HCT116 (cell line): ENCODE data around the gene OPN1MW3. TPM values are rescaled to one million over a fixed set of nuclear protein-coding genes. Genes with fewer than 3 reads are reported as not detected.

Experiments
- ATAC-seq: fragments of 200-7000 bp; cut with Tn5 transposase; 2 replicates; pipeline ENCODE4 v1.9.1; 2020; ENCODE audit warnings: mild to moderate bottlenecking, moderate library complexity
- BruUV-seq: library from RNA; stranded (reverse); fragments of 400-500 nt; replicated peaks from 2 replicates; lab custom pipeline; 2021; lab: Mats Ljungman, UMichigan
- CTCF ChIA-PET: fragments of 300-600 bp; sonication (Branson Sonifier 250); formaldehyde crosslinking; loops from one replicate; lab custom pipeline; 2021; ENCODE audit warnings: antibody characterized with exemption; lab: Charles Lee
- POLR2A ChIA-PET: fragments of 300-600, 350-600 bp; sonication (Branson Sonifier 250); formaldehyde crosslinking; loops from one replicate; lab custom pipeline; 2021; ENCODE audit warnings: antibody characterized with exemption; lab: Charles Lee
- RAD21 ChIA-PET, 2 experiments: fragments of 300-600 bp; sonication (Branson Sonifier 250); formaldehyde crosslinking; loops; one replicate each; lab custom pipeline; 2023; ENCODE audit warnings: low total read pairs in 2 of 2; ENCODE audit not compliant: uncharacterized antibody in 2 of 2, unreplicated experiment in 2 of 2, low non-redundant PET in 1 of 2; lab: Charles Lee
- DNase-seq: peaks from one replicate; pipeline ENCODE4 v3.0.0-alpha.2; 2010; ENCODE audit warnings: low read depth, low spot score
- H2AFZ ChIP-seq: fragments of 200-600 bp; shearing (Covaris generic), sonication (generic); 2 replicates; pipeline ENCODE4 v1.6.1; 2017; ENCODE audit warnings: low read depth, mixed run types, mixed read lengths, antibody characterized with exemption, low read length; ENCODE audit not compliant: poor library complexity, severe bottlenecking
- H3K27ac ChIP-seq: 2 replicates; pipeline ENCODE4 v1.5.1; 2012; ENCODE audit warnings: low read depth, low read length
- H3K27me3 ChIP-seq: fragments of 200-600 bp; sonication (generic); 2 replicates; pipeline ENCODE4 v1.6.1; 2016; ENCODE audit warnings: mixed run types, low read length, mixed read lengths; ENCODE audit not compliant: insufficient read depth
- H3K36me3 ChIP-seq, 2 experiments: fragments of 200-500 bp in 1 of 2; fragments of 200-600 bp in 1 of 2; sonication (Bioruptor generic) in 1 of 2; sonication (generic) in 1 of 2; 2 replicates each; pipeline versions ENCODE4 v1.5.1 to v1.6.1; 2014 to 2016; ENCODE audit warnings: low read length in 2 of 2, inconsistent platforms in 1 of 2, mixed read lengths in 1 of 2, mixed run types in 1 of 2; ENCODE audit not compliant: insufficient read depth in 2 of 2, control insufficient read depth in 1 of 2
- H3K4me1 ChIP-seq, 2 experiments: fragments of 200-600 bp in 1 of 2; sonication (generic) in 1 of 2; 2 replicates each; pipeline versions ENCODE4 v1.5.1 to v1.6.1; 2012 to 2017; ENCODE audit warnings: low read length in 2 of 2, inconsistent platforms in 1 of 2, mild to moderate bottlenecking in 1 of 2, mixed read lengths in 1 of 2, mixed run types in 1 of 2, moderate library complexity in 1 of 2; ENCODE audit not compliant: insufficient read depth in 2 of 2, control insufficient read depth in 1 of 2
- H3K4me2 ChIP-seq: fragments of 200-600 bp; sonication (generic); 2 replicates; pipeline ENCODE4 v1.6.1; 2017; ENCODE audit warnings: mixed run types, low read length, mixed read lengths
- H3K4me3 ChIP-seq, 2 experiments: fragments of 200-600 bp in 1 of 2; sonication (generic) in 1 of 2; replicated peaks in 1 of 2; 2 replicates each; pipeline ENCODE4 v1.5.1; 2011 to 2016; ENCODE audit warnings: low read length in 2 of 2, control low read depth in 1 of 2, low read depth in 1 of 2, mild to moderate bottlenecking in 1 of 2, mixed read lengths in 1 of 2, mixed run types in 1 of 2
- H3K79me2 ChIP-seq: fragments of 200-600 bp; sonication (generic); 2 replicates; pipeline ENCODE4 v1.6.1; 2017; ENCODE audit warnings: mild to moderate bottlenecking, mixed run types, low read length, moderate library complexity, mixed read lengths; ENCODE audit not compliant: insufficient read depth
- H3K9ac ChIP-seq: fragments of 200-600 bp; sonication (generic); 2 replicates; pipeline ENCODE4 v1.6.1; 2016; ENCODE audit warnings: low read length, mixed read lengths
- H3K9me2 ChIP-seq: fragments of 200-600 bp; sonication (generic), shearing (Covaris generic); 2 replicates; pipeline ENCODE4 v1.6.1; 2017; ENCODE audit warnings: mixed run types, mild to moderate bottlenecking, moderate library complexity; ENCODE audit not compliant: insufficient read depth
- H3K9me3 ChIP-seq, 2 experiments: fragments of 200-500 bp in 1 of 2; fragments of 200-600 bp in 1 of 2; sonication (Bioruptor generic) in 1 of 2; sonication (generic) in 1 of 2; 2 replicates each; pipeline ENCODE4 v1.6.1; 2014 to 2017; ENCODE audit warnings: low read length in 2 of 2, mixed read lengths in 2 of 2, inconsistent platforms in 1 of 2, low read depth in 1 of 2, mild to moderate bottlenecking in 1 of 2, mixed run types in 1 of 2, moderate library complexity in 1 of 2; ENCODE audit not compliant: control insufficient read depth in 1 of 2, insufficient read depth in 1 of 2
- H4K20me1 ChIP-seq: fragments of 200-600 bp; sonication (generic), shearing (Covaris generic); 2 replicates; pipeline ENCODE4 v1.6.1; 2017; ENCODE audit warnings: mixed run types, mild to moderate bottlenecking, moderate library complexity; ENCODE audit not compliant: insufficient read depth
- CBX3 ChIP-seq: IDR thresholded peaks from 2 replicates; pipeline ENCODE4 v1.6.1; 2012; ENCODE audit warnings: low read depth
- EGR1 ChIP-seq: IDR thresholded peaks from 2 replicates; pipeline ENCODE4 v1.6.1; 2012; ENCODE audit warnings: low read depth
- ELF1 ChIP-seq: IDR thresholded peaks from 2 replicates; pipeline ENCODE4 v1.6.1; 2012; ENCODE audit warnings: low read depth, borderline replicate concordance
- EZH2phosphoT487 ChIP-seq: fragments of 200-600 bp; IDR thresholded peaks from 2 replicates; pipeline ENCODE4 v1.6.1; 2018; ENCODE audit warnings: antibody characterized with exemption, borderline replicate concordance
- FOSL1 ChIP-seq: IDR thresholded peaks from 2 replicates; pipeline ENCODE4 v1.6.1; 2012; ENCODE audit warnings: low read depth
- POLR2A ChIP-seq: IDR thresholded peaks from 2 replicates; pipeline ENCODE4 v1.7.0; 2011; ENCODE audit warnings: borderline replicate concordance; ENCODE audit not compliant: insufficient read depth, insufficient read length; ENCODE audit errors: extremely low read depth
- SP1 ChIP-seq: IDR thresholded peaks from 2 replicates; pipeline ENCODE4 v1.6.1; 2012; ENCODE audit warnings: low read depth
- SRF ChIP-seq: IDR thresholded peaks from 2 replicates; pipeline ENCODE4 v1.6.1; 2012; ENCODE audit warnings: low read depth
- YY1 ChIP-seq: IDR thresholded peaks from 2 replicates; pipeline ENCODE4 v1.6.1; 2011; ENCODE audit warnings: low read length, low read depth, moderate library complexity, mild to moderate bottlenecking; ENCODE audit not compliant: insufficient replicate concordance; ENCODE audit errors: extremely low read depth
- ZBTB33 ChIP-seq: IDR thresholded peaks from 2 replicates; pipeline ENCODE4 v1.6.1; 2011; ENCODE audit warnings: mild to moderate bottlenecking, low read length, moderate library complexity; ENCODE audit not compliant: insufficient replicate concordance; ENCODE audit errors: extremely low read depth
- ZFX ChIP-seq: fragments of 450-650 bp; IDR thresholded peaks from 2 replicates; pipeline ENCODE4 v1.6.1; 2017
- intact Hi-C: fragments of 100-400 bp; cut with micrococcal nuclease; formaldehyde crosslinking; loops from 2 replicates; pipeline ENCODE4 v1.10.0; 2022
- total RNA-seq: library from RNA; stranded (reverse); gene quantifications from one replicate; pipeline ENCODE4 v1.2.1, GENCODE V29; 2021; ENCODE audit not compliant: unreplicated experiment

Gene OPN1MW3
- total RNA-seq, 1 experiment from 2014 or later = not detected

- no peak overlapping the region for H3K27ac ChIP-seq
- H2AFZ ChIP-seq = no peak overlapping the region
- DNase-seq (no peak), ATAC-seq (no peak)
- no peak overlapping the region for H3K4me2 ChIP-seq
- no TSS peak for BruUV-seq
- POLR2A ChIA-PET = no interaction called here
- H3K4me3 ChIP-seq = no peak overlapping the region
- no peaks in the 10 kb centered on the region for H3K79me2 ChIP-seq
- H3K9me3 ChIP-seq = no peaks in the 10 kb centered on the region
- CTCF ChIA-PET = no interaction called here
- no peaks in the 10 kb centered on the region for H3K9me2 ChIP-seq
- H3K27me3 ChIP-seq = no peaks in the 10 kb centered on the region
- no peak overlapping the region for H3K9ac ChIP-seq
- intact Hi-C loops = no loop called here
- H3K4me1 ChIP-seq = 0 out of 4 replicates have a peak, but pooled peaks cover 0 to 4% of the 10 kb centered on the region in 2 experiments
- RAD21 ChIA-PET = no interaction called here
- TF ChIP-seq SRF = no peak
- no peak for TF ChIP-seq SP1
- TF ChIP-seq ZBTB33 = no peak
- no peak for TF ChIP-seq ELF1
- no peak for TF ChIP-seq EGR1
- no peak for TF ChIP-seq EZH2phosphoT487
- TF ChIP-seq CBX3 = no peak
- no peak for TF ChIP-seq YY1
- no peak for TF ChIP-seq POLR2A
- no peak for TF ChIP-seq ZFX
- no peak for TF ChIP-seq FOSL1
- TF ChIP-seq, all 23 proteins: peak for 0
- Histone ChIP-seq H3K36me3 (no peaks in the 10 kb centered on the region), H4K20me1 (no peaks in the 10 kb centered on the region)
Measured at GRCh38 chrX:154304846-154305245, 47.5 kb downstream of the OPN1MW3 start.
